ENCODE measurements around the gene ZKSCAN1. TPM values are rescaled to one million over a fixed set of nuclear protein-coding genes. Genes with fewer than 3 reads are reported as not detected.

ZKSCAN1 gene
- total RNA-seq, 1 experiment from 2014 or later = 69.5 TPM

DNA sequence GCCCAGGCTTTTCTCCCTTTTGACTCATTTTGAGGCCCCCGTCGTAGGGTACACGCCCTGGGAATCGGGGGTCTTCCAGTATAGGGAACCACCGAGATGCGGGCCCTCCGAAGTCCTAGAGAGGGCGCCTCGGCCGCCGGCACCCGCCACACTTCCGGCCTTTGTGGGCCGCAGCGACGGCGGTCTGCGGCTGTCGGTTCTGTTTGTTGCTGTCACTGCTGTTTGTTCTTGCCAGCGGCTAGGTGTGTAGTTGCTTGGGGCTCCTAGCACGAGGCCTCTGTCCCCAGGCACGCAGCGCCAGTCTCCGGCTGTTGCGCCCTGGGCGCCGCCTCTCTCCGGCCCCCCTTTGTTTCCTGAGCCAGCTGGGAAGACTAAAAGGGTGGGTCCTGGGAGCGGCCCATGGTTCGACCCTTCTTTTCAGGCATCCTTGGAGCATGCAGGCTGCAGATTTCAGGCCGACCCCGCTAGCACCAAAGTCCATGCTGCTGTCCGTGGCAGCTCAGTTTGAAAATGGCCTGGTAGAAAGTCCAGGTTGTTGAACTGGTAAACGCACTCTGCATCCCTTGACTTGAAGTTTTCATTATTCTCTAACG, 17.8 kb upstream of the ZKSCAN1 start:
- CTCF ChIA-PET = no interaction called here
- Histone ChIP-seq H3K36me3 (ENCODE audit: insufficient read depth, low read length, poor library complexity, severe bottlenecking) (no peaks in the 10 kb centered on the region), H3K9me3 (ENCODE audit: low read depth, low read length, poor library complexity, severe bottlenecking) (no peaks in the 10 kb centered on the region), H3K27me3 (replicated peaks; ENCODE audit: insufficient read depth, low read depth, low read length, poor library complexity) (no peaks in the 10 kb centered on the region), H3K4me3 (ENCODE audit: low read depth, low read length, poor library complexity, severe bottlenecking) (peak overlapping the region; percentile 50), H3K4me1 (ENCODE audit: insufficient read depth, low read length, poor library complexity, severe bottlenecking) (peaks cover 5% of the 10 kb centered on the region), H3K27ac (ENCODE audit: low read depth, low read length, poor library complexity, severe bottlenecking) (peak overlapping the region; percentile 46)
- intact Hi-C loops (cut with micrococcal nuclease; ENCODE audit: unreplicated experiment) = loop anchor here (5.0 kb wide), 1 partner anchor 85 kb away; the partner anchor contains the start of gene ZNF3
- BruUV-seq (replicated peaks) = no TSS peak
- DNase-seq (ENCODE audit: low spot score) = peak; percentile 44
- POLR2A ChIA-PET (ENCODE audit: low non-redundant PET) = no interaction called here
- TF ChIP-seq CTCF (conservative IDR thresholded peaks at IDR 0.05; ENCODE audit: low read depth, low read length) (0 out of 2 replicates have a peak, but pooled peaks have one; percentile 21), EZH2 (IDR thresholded peaks at IDR 0.05; ENCODE audit: borderline replicate concordance, low read depth, low read length, poor library complexity, severe bottlenecking) (no peak)

DNA sequence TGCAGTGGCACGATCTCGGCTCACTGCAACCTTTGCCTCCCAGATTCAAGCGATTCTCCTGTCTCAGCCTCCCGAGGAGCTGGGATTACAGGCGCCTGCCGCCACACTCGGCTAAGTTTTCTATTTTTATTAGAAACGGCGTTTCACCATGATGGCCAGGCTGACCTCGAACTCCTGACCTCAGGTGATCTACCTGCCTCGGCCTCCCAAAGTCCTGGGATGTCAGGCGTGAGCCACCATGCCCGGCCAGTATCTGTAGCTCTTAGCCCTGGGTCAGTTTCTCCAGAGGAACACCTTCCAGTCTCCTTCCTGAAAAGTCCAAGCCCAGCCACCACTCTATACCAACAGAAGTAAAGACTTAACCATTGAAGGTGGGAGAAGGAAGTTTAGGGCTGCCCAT, 15.2 kb upstream of the ZKSCAN1 start:
- DNase-seq (ENCODE audit: low spot score) = no peak
- Histone ChIP-seq H3K4me1 (ENCODE audit: insufficient read depth, low read length, poor library complexity, severe bottlenecking) (peaks cover 5% of the 10 kb centered on the region), H3K9me3 (ENCODE audit: low read depth, low read length, poor library complexity, severe bottlenecking) (no peaks in the 10 kb centered on the region), H3K4me3 (ENCODE audit: low read depth, low read length, poor library complexity, severe bottlenecking) (no peak overlapping the region), H3K36me3 (ENCODE audit: insufficient read depth, low read length, poor library complexity, severe bottlenecking) (no peaks in the 10 kb centered on the region), H3K27ac (ENCODE audit: low read depth, low read length, poor library complexity, severe bottlenecking) (no peak overlapping the region), H3K27me3 (replicated peaks; ENCODE audit: insufficient read depth, low read depth, low read length, poor library complexity) (no peaks in the 10 kb centered on the region)
- CTCF ChIA-PET = no interaction called here
- TF ChIP-seq EZH2 (IDR thresholded peaks at IDR 0.05; ENCODE audit: borderline replicate concordance, low read depth, low read length, poor library complexity, severe bottlenecking) (no peak), CTCF (conservative IDR thresholded peaks at IDR 0.05; ENCODE audit: low read depth, low read length) (no peak)
- intact Hi-C loops (cut with micrococcal nuclease; ENCODE audit: unreplicated experiment) = no loop called here
- POLR2A ChIA-PET (ENCODE audit: low non-redundant PET) = no interaction called here
- no TSS peak for BruUV-seq (replicated peaks)

- no peaks in the 10 kb centered on the region for H3K4me1 ChIP-seq (ENCODE audit: insufficient read depth, low read length, poor library complexity, severe bottlenecking)
- no peak overlapping the region for H3K27ac ChIP-seq (ENCODE audit: low read depth, low read length, poor library complexity, severe bottlenecking)
- no peak for DNase-seq (ENCODE audit: low spot score)
- H3K4me3 ChIP-seq (ENCODE audit: low read depth, low read length, poor library complexity, severe bottlenecking) = no peak overlapping the region
- no peaks in the 10 kb centered on the region for H3K9me3 ChIP-seq (ENCODE audit: low read depth, low read length, poor library complexity, severe bottlenecking)
- POLR2A ChIA-PET (ENCODE audit: low non-redundant PET) = interaction anchor here (0.5 kb wide), 1 partner anchor 13 kb away, joined by 5 read pairs; no protein-coding TSS in a partner anchor
- no peaks in the 10 kb centered on the region for H3K36me3 ChIP-seq (ENCODE audit: insufficient read depth, low read length, poor library complexity, severe bottlenecking)
- intact Hi-C loops (cut with micrococcal nuclease; ENCODE audit: unreplicated experiment) = no loop called here
- BruUV-seq (replicated peaks) = no TSS peak
- H3K27me3 ChIP-seq (replicated peaks; ENCODE audit: insufficient read depth, low read depth, low read length, poor library complexity) = no peaks in the 10 kb centered on the region
- CTCF ChIA-PET = no interaction called here
- no peak for TF ChIP-seq CTCF (conservative IDR thresholded peaks at IDR 0.05; ENCODE audit: low read depth, low read length)
- no peak for TF ChIP-seq EZH2 (IDR thresholded peaks at IDR 0.05; ENCODE audit: borderline replicate concordance, low read depth, low read length, poor library complexity, severe bottlenecking)
These were observed 11.4 kb upstream of the ZKSCAN1 start for GRCh38 chr7:100003711-100004661.

Data from A673 (cell line).